ENCODE measurements around the gene OR2F1.
A peak's percentile ranks its signal among the peaks of the same experiment; 100 is the strongest.

Gene OR2F1, protein sequence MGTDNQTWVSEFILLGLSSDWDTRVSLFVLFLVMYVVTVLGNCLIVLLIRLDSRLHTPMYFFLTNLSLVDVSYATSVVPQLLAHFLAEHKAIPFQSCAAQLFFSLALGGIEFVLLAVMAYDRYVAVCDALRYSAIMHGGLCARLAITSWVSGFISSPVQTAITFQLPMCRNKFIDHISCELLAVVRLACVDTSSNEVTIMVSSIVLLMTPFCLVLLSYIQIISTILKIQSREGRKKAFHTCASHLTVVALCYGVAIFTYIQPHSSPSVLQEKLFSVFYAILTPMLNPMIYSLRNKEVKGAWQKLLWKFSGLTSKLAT

DNA sequence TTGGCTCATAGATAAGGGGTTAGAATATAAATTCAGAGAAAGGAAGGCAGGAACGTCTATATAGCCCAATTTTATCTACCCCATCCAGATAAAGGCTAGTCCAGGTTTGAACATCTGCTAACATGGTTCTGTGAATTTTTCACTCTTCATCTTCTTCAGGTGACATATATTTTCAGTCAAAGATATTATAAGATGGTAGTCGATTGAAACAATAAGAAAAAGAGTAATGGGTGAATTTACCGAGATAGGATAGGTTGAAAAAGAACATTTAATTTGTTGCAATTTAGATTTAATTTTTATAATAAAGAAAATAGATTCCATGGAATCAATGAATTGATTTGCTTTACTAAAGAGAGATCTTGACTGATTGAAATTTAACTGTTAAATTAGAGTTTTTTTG, at the start of gene OR2F1:
TSS of gene OR2F1 (plus strand) at position 301 of the 400 bp plus-strand sequence. CDS start 5,127 bp downstream, outside the sequence.
- Mint-ChIP-seq H3K4me1 (ENCODE audit: low read depth) (no peaks in the 10 kb centered on the region), H3K36me3 (ENCODE audit: low read depth) (no peaks in the 10 kb centered on the region), H3K27ac (no peak within 1 kb of the TSS), H3K9me3 (no peaks in the 10 kb centered on the region), H3K27me3 (peaks cover 35% of the 10 kb centered on the region), H3K4me3 (no peak within 1 kb of the TSS)

DNA sequence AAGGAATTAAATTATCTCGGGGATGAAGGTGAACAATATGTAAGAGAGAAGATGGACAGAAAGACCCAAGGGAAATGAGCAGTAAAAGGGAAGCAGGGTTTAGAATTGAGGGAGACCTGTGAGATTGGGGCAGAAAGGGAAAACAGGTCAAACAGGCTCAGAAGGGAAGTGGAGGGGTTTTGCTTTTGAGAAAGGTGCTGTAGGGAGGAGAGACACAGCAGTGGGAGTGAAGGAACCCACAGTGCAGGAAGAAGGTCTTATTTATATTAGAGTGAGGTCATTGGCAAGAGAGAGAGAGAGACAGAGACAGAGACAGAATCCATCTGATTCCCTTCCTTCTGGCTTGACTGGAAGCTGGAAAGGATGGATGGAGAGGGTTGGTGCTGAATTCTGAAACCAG, 49.1 kb upstream of the OR2F1 start:
- H3K4me1 Mint-ChIP-seq (ENCODE audit: low read depth) = peaks cover 24% of the 10 kb centered on the region
- H3K27me3 Mint-ChIP-seq = peaks cover 6% of the 10 kb centered on the region
- no peak overlapping the region for H3K27ac Mint-ChIP-seq
- no peaks in the 10 kb centered on the region for H3K9me3 Mint-ChIP-seq
- no peaks in the 10 kb centered on the region for H3K36me3 Mint-ChIP-seq (ENCODE audit: low read depth)
- H3K4me3 Mint-ChIP-seq = no peak overlapping the region

DNA sequence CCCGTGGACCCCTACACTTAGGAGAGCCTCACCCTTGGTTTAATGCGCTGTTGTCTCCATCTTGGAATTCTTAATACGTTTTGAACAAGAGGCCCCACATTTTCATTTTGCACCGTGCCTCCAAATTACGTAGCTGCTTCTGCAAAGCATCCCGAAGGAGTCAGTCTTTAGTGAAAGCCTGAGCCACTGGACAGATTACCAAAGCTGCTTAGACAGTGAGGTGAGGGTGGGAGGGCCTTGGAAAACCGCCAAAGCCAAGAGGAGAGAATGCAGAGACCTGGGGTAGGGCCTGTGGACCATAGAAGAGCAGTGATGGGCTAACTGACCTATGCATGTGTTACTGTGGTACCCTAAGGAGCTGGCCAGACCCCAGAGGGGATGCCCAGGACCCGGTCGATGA, 48.5 kb upstream of the OR2F1 start:
- Mint-ChIP-seq H3K4me1 (ENCODE audit: low read depth) (peaks cover 22% of the 10 kb centered on the region), H3K36me3 (ENCODE audit: low read depth) (no peaks in the 10 kb centered on the region), H3K9me3 (no peaks in the 10 kb centered on the region), H3K4me3 (no peak overlapping the region), H3K27ac (no peak overlapping the region), H3K27me3 (peaks cover 6% of the 10 kb centered on the region)

DNA sequence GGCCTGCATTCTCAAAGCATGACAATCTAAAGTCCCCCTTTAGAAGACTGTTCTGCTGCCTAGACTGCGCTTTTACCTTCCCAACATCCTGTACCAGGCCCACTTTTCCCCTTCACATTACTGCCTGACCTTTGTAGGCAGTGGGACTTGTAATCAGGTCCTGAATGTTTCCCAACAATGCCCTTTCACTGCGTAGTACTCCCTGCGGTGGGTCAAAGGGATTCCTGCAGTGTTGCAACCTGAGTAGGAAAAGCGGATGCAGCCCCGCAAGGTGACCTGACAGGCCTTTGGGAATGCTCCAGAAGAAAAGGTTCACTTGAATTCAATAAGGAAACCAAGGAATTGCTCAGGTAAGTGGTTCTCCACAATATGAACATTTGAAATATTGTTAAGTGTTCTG, 47.7 kb upstream of the OR2F1 start:
- Mint-ChIP-seq H3K36me3 (ENCODE audit: low read depth) (no peaks in the 10 kb centered on the region), H3K9me3 (no peaks in the 10 kb centered on the region), H3K27ac (no peak overlapping the region), H3K4me1 (ENCODE audit: low read depth) (peaks cover 17% of the 10 kb centered on the region), H3K4me3 (no peak overlapping the region), H3K27me3 (peaks cover 6% of the 10 kb centered on the region)

DNA sequence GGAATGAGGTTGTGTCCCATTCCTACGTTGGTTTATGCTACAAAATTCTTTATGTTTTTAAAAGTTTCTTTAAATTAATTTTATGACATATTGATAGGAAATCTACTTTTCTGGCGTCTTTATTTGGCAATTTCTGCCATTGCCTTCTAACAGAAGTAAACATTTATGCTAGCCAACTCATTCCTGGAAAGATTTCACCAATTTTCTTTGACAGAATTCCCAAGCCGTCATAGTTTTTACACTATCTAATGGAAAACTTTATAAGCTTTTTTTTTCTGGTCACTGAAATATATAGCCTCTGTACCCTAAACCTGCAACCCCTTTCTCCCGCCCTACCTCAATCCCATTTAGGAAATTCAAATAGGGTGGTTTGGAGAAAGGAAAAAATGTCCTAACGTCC, 46.5 kb upstream of the OR2F1 start:
- no peak overlapping the region for H3K4me3 Mint-ChIP-seq
- H3K27me3 Mint-ChIP-seq = peaks cover 6% of the 10 kb centered on the region
- H3K9me3 Mint-ChIP-seq = no peaks in the 10 kb centered on the region
- no peak overlapping the region for H3K27ac Mint-ChIP-seq
- H3K4me1 Mint-ChIP-seq (ENCODE audit: low read depth) = peaks cover 14% of the 10 kb centered on the region
- no peaks in the 10 kb centered on the region for H3K36me3 Mint-ChIP-seq (ENCODE audit: low read depth)

DNA sequence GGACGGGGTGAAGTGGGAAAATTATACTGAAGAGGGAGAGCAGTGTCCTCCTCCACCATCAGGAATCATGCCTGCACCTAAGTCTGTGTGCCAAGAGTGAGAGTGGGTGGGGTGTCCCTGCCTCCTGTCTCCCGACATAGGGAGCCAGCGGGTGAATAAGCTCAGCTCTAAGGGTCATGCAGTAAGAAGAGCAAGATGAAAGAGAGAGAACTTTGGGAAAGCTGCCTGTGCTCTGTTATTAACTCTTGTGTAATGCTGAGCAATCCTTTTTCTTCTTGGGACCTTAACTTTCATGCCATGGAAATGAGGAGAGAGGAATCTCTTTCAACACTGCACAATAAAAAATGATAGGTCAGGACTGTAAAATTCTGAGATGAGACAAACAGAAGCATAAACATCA, 44.8 kb upstream of the OR2F1 start:
- Mint-ChIP-seq H3K27me3 (peaks cover 6% of the 10 kb centered on the region), H3K27ac (no peak overlapping the region), H3K4me1 (ENCODE audit: low read depth) (peaks cover 18% of the 10 kb centered on the region), H3K9me3 (no peaks in the 10 kb centered on the region), H3K36me3 (ENCODE audit: low read depth) (no peaks in the 10 kb centered on the region), H3K4me3 (no peak overlapping the region)

DNA sequence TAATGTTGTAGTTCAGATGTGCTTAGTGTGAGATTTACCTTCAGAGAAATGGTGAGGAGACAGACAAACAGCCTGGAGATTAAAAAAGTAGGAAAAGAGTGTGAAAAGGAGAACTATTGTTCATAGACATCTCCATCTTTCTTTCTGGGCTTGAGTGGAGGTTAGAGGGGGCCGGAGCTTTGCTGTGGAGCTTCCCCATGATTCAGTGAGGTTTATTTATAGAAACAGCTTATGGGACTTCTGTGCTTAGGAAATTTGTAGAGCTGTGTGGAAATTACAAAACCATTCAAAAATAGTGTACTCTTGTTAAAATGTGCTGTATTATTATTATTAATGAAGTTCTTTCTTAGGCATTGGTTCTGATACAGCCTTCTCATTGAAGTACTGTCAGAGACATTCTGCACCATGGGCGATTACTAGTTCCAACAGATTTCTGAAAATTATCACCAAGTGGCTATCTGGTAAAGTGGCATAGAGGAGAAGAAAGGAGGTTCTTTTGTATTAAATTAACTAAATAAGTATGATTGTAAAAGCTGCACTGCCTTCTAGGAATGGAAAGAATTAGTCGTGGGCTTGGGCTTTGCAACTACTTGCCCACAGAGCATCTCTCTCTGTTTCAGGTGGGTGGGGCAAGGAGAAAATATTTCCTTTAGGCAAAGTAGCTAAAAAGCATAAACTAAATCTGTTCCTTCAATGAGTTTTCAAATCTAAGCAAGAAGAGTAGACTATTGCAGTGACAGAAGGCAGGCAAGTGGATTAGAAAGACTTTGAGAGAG, 44.0 kb upstream of the OR2F1 start:
- Mint-ChIP-seq H3K4me1 (ENCODE audit: low read depth) (peaks cover 18% of the 10 kb centered on the region), H3K27me3 (peaks cover 6% of the 10 kb centered on the region), H3K9me3 (no peaks in the 10 kb centered on the region), H3K4me3 (no peak overlapping the region), H3K36me3 (ENCODE audit: low read depth) (no peaks in the 10 kb centered on the region), H3K27ac (no peak overlapping the region)

DNA sequence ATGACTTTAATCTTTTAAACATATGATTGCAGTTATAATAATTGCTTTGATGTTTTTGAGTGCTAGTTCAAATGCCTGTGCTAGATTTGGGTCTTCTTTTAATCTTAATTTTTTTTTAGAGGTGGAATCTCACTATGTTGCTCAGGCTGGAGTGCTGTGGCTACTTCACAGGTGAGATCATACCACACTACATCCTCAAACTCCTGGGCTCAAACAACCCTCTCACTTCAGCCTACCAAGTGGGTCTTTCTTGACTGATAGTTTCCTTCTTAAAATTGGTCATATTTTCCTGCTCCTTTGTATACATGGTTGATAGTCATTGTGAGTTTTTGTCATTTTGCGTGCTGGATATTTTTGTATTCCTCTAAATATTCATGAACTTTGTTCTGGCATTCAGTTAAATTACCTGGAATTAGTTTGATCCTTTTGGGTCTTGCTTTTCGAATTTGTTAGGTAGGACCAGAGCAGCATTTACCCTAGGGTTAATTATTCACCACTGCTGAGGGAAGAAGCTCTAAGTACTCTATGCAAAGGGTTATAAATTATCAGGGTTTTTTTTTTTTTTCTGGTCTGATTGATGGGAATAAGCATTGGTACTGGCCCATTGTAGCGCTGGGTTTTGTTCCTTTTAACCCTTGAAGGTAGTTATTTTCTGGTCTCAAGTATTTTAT, 40.6 kb upstream of the OR2F1 start:
- Mint-ChIP-seq H3K9me3 (no peaks in the 10 kb centered on the region), H3K27ac (peak overlapping the region; percentile 18), H3K27me3 (peaks cover 14% of the 10 kb centered on the region), H3K4me3 (no peak overlapping the region), H3K36me3 (ENCODE audit: low read depth) (no peaks in the 10 kb centered on the region), H3K4me1 (ENCODE audit: low read depth) (peaks cover 12% of the 10 kb centered on the region)

DNA sequence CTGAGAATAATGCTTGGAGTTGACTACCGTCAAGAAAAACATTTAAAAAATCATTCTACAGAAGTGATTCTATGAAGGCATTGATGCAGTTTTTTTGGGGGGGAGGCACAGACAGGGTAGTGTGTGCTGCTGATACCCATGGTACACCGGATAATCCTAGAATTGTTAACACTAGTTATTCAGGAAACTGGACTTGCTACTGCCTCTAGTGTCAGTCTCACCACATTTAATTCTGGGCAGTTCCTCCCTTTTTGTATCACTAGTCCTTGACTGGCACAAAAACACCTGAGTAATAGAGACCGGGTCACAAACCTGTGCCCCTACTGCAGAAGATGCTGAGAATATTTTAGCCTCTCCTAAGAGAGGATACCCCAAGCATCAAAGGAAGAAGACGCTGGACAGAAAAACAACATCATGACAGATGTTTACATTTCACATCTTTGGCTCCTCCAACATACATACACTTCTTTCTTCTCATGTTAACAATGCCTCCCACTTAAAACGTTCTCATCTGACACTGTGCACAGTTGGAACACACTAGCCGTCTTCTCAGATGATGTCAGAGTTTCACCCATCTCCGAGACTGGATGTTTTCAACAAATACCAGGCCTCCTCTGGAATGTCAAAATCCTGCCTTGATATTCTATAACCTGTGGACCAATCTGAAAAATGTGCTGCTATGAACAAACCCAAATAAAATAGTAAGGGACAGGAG, 39.5 kb upstream of the OR2F1 start:
- Mint-ChIP-seq H3K36me3 (ENCODE audit: low read depth) (no peaks in the 10 kb centered on the region), H3K4me1 (ENCODE audit: low read depth) (peaks cover 12% of the 10 kb centered on the region), H3K27me3 (peaks cover 23% of the 10 kb centered on the region), H3K9me3 (no peaks in the 10 kb centered on the region), H3K4me3 (no peak overlapping the region), H3K27ac (no peak overlapping the region)

DNA sequence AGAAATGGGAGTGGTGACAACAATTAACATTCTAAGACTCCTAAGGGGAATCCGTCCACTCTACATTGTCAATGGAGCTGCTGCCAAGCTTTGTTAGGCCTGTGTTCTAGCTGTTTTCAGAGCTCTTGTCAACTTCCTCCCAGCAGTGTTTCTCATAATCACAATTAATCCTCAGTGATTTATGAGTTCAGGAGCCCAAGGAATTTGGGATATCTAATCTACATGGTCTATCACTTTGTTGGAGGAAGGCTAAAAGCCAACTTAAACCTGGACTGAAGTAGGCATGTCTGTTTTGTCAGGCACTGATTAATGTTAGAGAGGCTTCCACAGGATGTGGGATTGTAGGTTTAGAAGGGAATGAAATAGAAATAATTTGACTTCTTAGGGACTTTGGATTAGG, 29.8 kb upstream of the OR2F1 start:
- Mint-ChIP-seq H3K9me3 (no peaks in the 10 kb centered on the region), H3K4me3 (no peak overlapping the region), H3K27me3 (peaks cover 23% of the 10 kb centered on the region), H3K4me1 (ENCODE audit: low read depth) (peaks cover 10% of the 10 kb centered on the region), H3K36me3 (ENCODE audit: low read depth) (no peaks in the 10 kb centered on the region), H3K27ac (no peak overlapping the region)

DNA sequence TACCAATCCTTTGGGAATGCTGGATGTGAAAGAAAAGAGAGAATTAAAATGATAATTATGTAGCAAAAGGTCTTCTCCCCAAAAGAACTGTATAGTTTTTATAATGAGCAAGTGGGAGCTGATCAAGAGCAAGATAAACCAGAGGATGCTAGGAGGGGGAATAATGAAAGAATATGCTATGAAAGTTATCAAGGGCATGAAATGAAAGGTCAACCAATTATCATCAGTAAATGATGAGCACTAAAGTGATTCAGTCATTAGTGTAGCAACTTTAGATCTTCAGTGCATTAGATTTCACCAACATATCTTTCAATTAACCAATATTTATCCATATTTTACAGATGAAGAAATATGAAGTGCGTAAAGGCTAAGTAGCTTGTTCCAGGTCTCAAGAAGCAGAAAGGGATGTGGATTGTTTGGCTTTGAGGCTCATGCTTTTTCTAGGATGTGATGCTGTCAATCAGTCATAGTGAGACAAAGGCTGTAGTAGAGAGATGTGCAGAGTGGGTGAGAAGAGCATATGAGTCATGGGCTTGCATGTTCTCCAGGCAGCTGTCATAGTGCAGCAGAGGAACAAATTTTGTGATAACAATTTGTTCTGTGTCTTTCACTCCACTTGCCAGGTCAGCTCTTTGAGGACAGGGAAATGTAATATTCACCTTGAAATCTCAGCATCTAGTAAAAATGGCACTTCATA, 25.3 kb upstream of the OR2F1 start:
- no peak overlapping the region for H3K4me3 Mint-ChIP-seq
- H3K36me3 Mint-ChIP-seq (ENCODE audit: low read depth) = no peaks in the 10 kb centered on the region
- H3K27ac Mint-ChIP-seq = no peak overlapping the region
- H3K9me3 Mint-ChIP-seq = peaks cover 6% of the 10 kb centered on the region
- peaks cover 5% of the 10 kb centered on the region for H3K27me3 Mint-ChIP-seq
- H3K4me1 Mint-ChIP-seq (ENCODE audit: low read depth) = peaks cover 10% of the 10 kb centered on the region

DNA sequence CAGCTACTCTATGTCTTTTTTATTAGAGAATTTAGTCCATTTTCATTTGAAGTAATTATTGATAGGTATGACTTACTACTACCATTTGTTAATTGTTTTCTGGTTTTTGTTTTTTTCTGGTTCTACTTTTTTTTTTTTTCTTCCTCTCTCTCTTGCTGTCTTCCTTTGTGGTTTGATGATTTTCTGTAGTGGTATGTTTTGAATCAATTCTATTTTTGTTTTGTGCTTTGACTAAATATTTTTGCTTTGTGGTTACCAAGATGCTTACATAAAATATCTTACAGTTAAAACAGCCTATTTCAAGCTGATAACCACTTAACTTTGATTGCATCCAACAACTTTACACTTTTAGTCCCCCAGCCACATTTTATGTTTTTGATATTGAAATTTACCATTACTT, 22.9 kb upstream of the OR2F1 start:
- Mint-ChIP-seq H3K4me3 (no peak overlapping the region), H3K4me1 (ENCODE audit: low read depth) (peaks cover 10% of the 10 kb centered on the region), H3K36me3 (ENCODE audit: low read depth) (no peaks in the 10 kb centered on the region), H3K27ac (no peak overlapping the region), H3K9me3 (peaks cover 6% of the 10 kb centered on the region), H3K27me3 (peaks cover 11% of the 10 kb centered on the region)

DNA sequence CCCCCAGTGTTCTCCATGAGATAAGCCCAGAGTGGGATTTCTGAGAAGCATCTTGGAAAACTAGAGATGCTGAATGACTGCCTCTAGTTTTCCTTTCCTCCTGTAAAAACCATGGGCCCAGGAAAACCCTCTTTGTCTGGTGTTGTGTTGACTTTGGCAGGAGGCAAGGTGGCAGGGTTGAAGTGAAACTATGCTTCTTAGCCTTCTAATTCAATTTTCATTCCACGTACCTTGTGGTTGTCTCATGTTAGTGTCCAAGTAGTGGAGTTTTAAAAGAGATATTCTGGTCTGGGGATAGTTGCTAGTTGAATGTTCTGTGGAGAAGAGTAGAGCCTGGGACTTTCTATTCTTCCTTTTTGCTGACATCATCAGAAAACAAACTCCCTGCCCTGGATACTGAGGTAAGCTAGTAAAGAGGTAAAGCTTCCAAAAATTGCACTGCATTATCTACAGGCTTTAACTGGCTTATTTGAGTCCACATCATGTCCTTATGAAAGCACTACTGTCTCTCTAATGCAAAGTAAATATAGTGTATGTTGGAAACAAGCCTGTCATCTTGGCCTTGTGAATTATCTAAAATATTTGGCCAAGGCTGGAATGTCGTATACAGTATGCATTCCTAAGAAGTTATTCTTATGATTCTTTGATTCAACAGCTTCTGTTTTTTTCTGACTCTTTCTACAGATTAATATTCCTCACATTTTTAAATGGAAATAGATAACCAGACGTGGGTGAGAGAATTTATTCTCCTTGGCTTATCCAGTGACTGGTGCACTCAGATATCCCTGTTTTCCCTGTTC, 19.9 kb upstream of the OR2F1 start, which contains the start of gene OR2F2:
TSS of gene OR2F2 (plus strand) at position 708 of the 800 bp plus-strand sequence. CDS start at position 708, 0 bp downstream.
- peaks cover 11% of the 10 kb centered on the region for H3K27me3 Mint-ChIP-seq
- no peak within 1 kb of the TSS for H3K27ac Mint-ChIP-seq
- H3K9me3 Mint-ChIP-seq = peaks cover 6% of the 10 kb centered on the region
- peaks cover under 1% of the 10 kb centered on the region for H3K4me1 Mint-ChIP-seq (ENCODE audit: low read depth)
- no peaks in the 10 kb centered on the region for H3K36me3 Mint-ChIP-seq (ENCODE audit: low read depth)
- no peak within 1 kb of the TSS for H3K4me3 Mint-ChIP-seq
